MCF 10A (cell line): ENCODE measurements around the gene MIA2. TPM values are rescaled to one million over a fixed set of nuclear protein-coding genes. Genes with fewer than 3 reads are reported as not detected.

ENCODE experiments used
- BruUV-seq: library from RNA; stranded (reverse); fragments of 400-500 nt; replicated peaks from 2 replicates; lab custom pipeline; 2021; lab: Mats Ljungman, UMichigan
- CTCF ChIA-PET: fragments of 300-600 bp; sonication (Branson Sonifier 250); formaldehyde crosslinking; extraction: SDS; loops from one replicate; lab custom pipeline; 2021; ENCODE audit warnings: antibody characterized with exemption, inconsistent platforms; lab: Yijun Ruan, JAX
- POLR2A ChIA-PET: fragments of 300-600, 350-650 bp; sonication (Branson Sonifier 250); formaldehyde crosslinking; extraction: SDS; loops from one replicate; lab custom pipeline; 2020; ENCODE audit warnings: antibody characterized with exemption, inconsistent platforms; lab: Yijun Ruan, JAX
- DNase-seq: peaks from one replicate; pipeline ENCODE4 v3.0.0-alpha.2; 2018; ENCODE audit not compliant: unreplicated experiment
- H3K27ac Mint-ChIP-seq: one replicate; pipeline ENCODE4 v1.8.0; 2022; ENCODE audit warnings: mild to moderate bottlenecking, low read depth, mixed read lengths; ENCODE audit not compliant: unreplicated experiment
- H3K27me3 Mint-ChIP-seq: one replicate; pipeline ENCODE4 v1.8.0; 2022; ENCODE audit warnings: mixed read lengths; ENCODE audit not compliant: insufficient read depth, unreplicated experiment
- H3K36me3 Mint-ChIP-seq: one replicate; pipeline ENCODE4 v1.8.0; 2022; ENCODE audit warnings: mild to moderate bottlenecking, moderate library complexity, mixed read lengths; ENCODE audit not compliant: insufficient read depth, unreplicated experiment
- H3K4me1 Mint-ChIP-seq: one replicate; pipeline ENCODE4 v1.8.0; 2022; ENCODE audit warnings: mixed read lengths; ENCODE audit not compliant: insufficient read depth, unreplicated experiment
- H3K4me3 Mint-ChIP-seq: one replicate; pipeline ENCODE4 v1.8.0; 2022; ENCODE audit warnings: mild to moderate bottlenecking, moderate library complexity, mixed read lengths; ENCODE audit not compliant: unreplicated experiment
- H3K9me3 Mint-ChIP-seq: one replicate; pipeline ENCODE4 v1.8.0; 2022; ENCODE audit warnings: mixed read lengths; ENCODE audit not compliant: unreplicated experiment
- intact Hi-C: fragments of 100-400 bp; cut with micrococcal nuclease; formaldehyde crosslinking; loops from 2 replicates; pipeline ENCODE4 v1.14.1; 2022
- total RNA-seq: library from RNA; stranded (reverse); gene quantifications from 2 replicates; pipeline ENCODE4 v1.2.3, GENCODE V29; 2022
- TF ChIP-seq, protein P1 (sequence below): fragments of 200-600 bp; IDR thresholded peaks from one replicate; pipeline ENCODE4 v1.8.0; 2022; ENCODE audit warnings: antibody characterized with exemption, mild to moderate bottlenecking; ENCODE audit not compliant: unreplicated experiment

Gene MIA2
- total RNA-seq, 1 experiment from 2014 or later = 63.2 TPM

DNA sequence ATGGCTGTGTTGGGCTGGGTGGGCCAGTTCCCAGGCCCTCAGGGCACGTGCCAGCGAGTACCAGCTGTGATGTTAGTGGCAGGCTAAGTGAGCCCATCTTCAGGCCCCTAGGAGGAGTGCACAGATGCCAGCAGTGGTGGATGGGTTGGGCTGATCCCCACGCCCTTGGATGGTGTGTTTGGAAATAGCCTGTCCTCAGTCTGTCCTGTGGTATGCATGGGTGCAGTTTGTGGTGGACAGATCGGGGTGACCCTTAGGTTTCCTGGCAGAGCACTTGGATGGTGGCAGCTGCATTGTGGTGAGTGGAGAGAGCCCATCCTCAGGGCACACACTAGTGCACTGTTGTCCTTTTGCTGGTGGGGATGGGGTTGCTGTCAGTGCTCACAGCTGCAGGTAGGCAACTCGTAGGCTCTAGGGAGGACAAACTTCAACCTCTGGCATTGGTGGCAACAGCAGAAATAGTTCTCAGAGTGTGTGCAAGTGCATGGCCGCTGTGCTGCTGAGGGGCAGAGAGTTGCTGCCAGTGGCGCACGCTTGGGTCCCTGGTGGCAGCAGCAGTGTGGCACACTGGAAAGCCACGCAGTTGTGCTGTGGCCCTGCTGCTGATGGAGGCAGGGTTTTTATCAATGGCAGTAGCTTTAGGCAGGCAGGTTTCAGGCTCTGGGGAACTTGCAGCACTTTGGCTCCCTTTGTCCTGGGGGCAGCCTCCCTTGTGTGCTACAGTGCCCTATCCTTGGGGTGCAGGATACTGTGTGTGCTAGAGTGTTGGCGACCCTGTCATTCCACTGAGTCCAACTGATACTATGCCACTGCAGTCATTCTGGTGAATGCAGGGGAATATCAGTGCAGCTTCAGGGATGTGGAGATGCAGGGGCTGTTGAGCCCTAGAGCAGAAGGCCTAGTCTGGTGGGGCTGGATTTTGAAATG lies 133.0 kb downstream of the MIA2 start:
- TF ChIP-seq, protein P1, sequence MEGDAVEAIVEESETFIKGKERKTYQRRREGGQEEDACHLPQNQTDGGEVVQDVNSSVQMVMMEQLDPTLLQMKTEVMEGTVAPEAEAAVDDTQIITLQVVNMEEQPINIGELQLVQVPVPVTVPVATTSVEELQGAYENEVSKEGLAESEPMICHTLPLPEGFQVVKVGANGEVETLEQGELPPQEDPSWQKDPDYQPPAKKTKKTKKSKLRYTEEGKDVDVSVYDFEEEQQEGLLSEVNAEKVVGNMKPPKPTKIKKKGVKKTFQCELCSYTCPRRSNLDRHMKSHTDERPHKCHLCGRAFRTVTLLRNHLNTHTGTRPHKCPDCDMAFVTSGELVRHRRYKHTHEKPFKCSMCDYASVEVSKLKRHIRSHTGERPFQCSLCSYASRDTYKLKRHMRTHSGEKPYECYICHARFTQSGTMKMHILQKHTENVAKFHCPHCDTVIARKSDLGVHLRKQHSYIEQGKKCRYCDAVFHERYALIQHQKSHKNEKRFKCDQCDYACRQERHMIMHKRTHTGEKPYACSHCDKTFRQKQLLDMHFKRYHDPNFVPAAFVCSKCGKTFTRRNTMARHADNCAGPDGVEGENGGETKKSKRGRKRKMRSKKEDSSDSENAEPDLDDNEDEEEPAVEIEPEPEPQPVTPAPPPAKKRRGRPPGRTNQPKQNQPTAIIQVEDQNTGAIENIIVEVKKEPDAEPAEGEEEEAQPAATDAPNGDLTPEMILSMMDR = no peak
- Mint-ChIP-seq H3K36me3 (peaks cover 53% of the 10 kb centered on the region), H3K4me1 (peaks cover 6% of the 10 kb centered on the region), H3K27me3 (no peaks in the 10 kb centered on the region), H3K9me3 (no peaks in the 10 kb centered on the region), H3K4me3 (no peak overlapping the region), H3K27ac (no peak overlapping the region)
- CTCF ChIA-PET = interaction anchor here (0.5 to 1.7 kb wide), 7 partner anchors 60 to 369 kb away, joined by 3 to 9 read pairs (median 4); no protein-coding TSS in a partner anchor
- POLR2A ChIA-PET = interaction anchor here (0.7 to 1.2 kb wide), 3 partner anchors 192 to 435 kb away, joined by 3 to 4 read pairs (median 3); partner anchors contain the start of gene PNN
- DNase-seq = no peak
- intact Hi-C loops = loop anchor here (5.0 kb wide), 1 partner anchor 134 kb away; the partner anchor contains the start of gene MIA2
- no TSS peak for BruUV-seq

DNA sequence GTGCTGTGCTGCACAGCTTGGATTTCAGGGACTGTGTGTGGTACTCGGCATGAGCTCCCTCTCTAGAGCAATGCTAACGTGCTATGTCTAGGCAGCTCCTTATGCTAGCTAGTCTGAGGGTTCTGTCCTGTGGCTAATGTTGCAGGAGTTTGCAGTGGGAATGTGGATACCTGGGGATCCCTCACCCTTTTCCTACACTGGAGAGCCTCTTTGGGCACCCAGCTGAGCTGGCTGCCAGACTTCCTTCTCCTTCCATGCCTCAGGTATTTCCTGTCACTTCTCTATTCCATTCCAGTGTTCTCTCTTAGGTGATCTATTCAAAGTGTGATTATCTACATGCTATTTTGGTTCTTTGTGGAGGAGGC lies 133.7 kb downstream of the MIA2 start:
- Mint-ChIP-seq H3K9me3 (no peaks in the 10 kb centered on the region), H3K27ac (no peak overlapping the region), H3K36me3 (peaks cover 60% of the 10 kb centered on the region), H3K4me1 (peaks cover 6% of the 10 kb centered on the region), H3K27me3 (no peaks in the 10 kb centered on the region), H3K4me3 (no peak overlapping the region)
- DNase-seq = no peak
- TF ChIP-seq, protein P1 = no peak
- intact Hi-C loops = loop anchor here (5.0 kb wide), 1 partner anchor 135 kb away; the partner anchor contains the start of gene MIA2
- no TSS peak for BruUV-seq
- CTCF ChIA-PET = interaction anchor here (0.5 to 1.7 kb wide), 7 partner anchors 11 to 370 kb away, joined by 3 to 9 read pairs (median 3); no protein-coding TSS in a partner anchor
- POLR2A ChIA-PET = interaction anchor here (1.4 kb wide), 1 partner anchor 197 kb away, joined by 7 read pairs; the partner anchor contains the start of gene TRAPPC6B

DNA sequence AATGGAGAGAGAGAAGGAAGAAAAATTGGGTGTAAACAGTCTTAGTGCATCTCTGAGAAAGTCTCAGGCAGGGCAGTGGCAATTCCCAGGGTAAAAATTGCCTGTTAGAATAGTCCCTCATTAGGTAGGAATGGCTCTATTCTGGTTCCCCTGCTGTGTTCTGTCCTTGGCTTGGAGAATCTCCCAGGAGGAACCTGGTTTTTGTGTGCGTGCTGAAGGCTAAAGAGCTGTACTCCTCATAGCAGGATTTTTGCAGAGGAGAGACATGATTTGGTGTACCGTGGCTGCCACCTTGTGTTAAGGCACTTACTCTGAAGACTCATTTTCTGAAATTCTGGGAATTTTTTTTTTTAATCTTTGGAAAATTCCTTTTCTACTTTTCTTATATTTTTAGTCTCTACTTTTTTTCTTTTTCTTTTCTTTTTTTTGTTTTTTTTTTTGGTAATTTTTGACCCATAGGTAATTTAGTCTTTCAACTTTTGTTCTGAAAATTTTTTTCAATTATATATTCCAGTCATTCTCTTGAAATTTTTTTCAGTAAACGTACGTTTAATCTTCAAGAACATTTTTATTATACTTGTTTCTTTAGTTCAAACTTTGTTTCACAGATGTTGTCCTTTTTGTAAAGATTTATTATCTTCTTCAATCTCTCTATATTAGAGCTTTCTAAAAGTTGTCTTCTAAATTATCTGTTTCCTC lies 134.7 kb downstream of the MIA2 start:
- intact Hi-C loops = loop anchor here (1.0 to 5.0 kb wide), 4 partner anchors 136 to 261 kb away; partner anchors contain the start of genes GEMIN2, MIA2 and TRAPPC6B
- TF ChIP-seq, protein P1 = peak; percentile 42
- ChIA-PET POLR2A (interaction anchor here (0.6 to 1.4 kb wide), 5 partner anchors 64 to 261 kb away, joined by 3 to 7 read pairs (median 3); partner anchors contain the start of genes FBXO33, PNN and TRAPPC6B), CTCF (interaction anchor here (0.5 to 2.3 kb wide), 8 partner anchors 13 to 1221 kb away, joined by 3 to 13 read pairs (median 4); partner anchors contain the start of gene TRAPPC6B)
- DNase-seq = peak; percentile 78
- H3K9me3 Mint-ChIP-seq = no peaks in the 10 kb centered on the region
- no peaks in the 10 kb centered on the region for H3K27me3 Mint-ChIP-seq
- no peak overlapping the region for H3K4me3 Mint-ChIP-seq
- H3K4me1 Mint-ChIP-seq = peaks cover 6% of the 10 kb centered on the region
- H3K36me3 Mint-ChIP-seq = peaks cover 63% of the 10 kb centered on the region
- no peak overlapping the region for H3K27ac Mint-ChIP-seq
- BruUV-seq = no TSS peak
